Central memory CD8-positive, alpha-beta T cell (primary cell): ENCODE data around the gene FRMD4A.

Experiments
- ATAC-seq: fragments of 150-1000 bp; cut with Tn5 transposase; replicated peaks from 2 replicates; pipeline ENCODE4 v1.10.0; 2022; ENCODE audit warnings: mild to moderate bottlenecking, moderate FRiP score, moderate number of reproducible peaks; ENCODE audit not compliant: poor library complexity, severe bottlenecking; ENCODE audit errors: extremely low read depth
- DNase-seq, 2 donors: peaks; one replicate each; pipeline ENCODE4 v3.0.0; 2021; ENCODE audit warnings: low spot score in 2 of 2
- H3K27ac Mint-ChIP-seq: one replicate; pipeline ENCODE4 v1.8.0; 2022; ENCODE audit warnings: low read depth, mild to moderate bottlenecking, moderate library complexity, mixed read lengths
- H3K27me3 Mint-ChIP-seq: one replicate; pipeline ENCODE4 v1.8.0; 2022; ENCODE audit warnings: mixed read lengths
- H3K36me3 Mint-ChIP-seq: one replicate; pipeline ENCODE4 v1.8.0; 2022; ENCODE audit warnings: mild to moderate bottlenecking, moderate library complexity, mixed read lengths; ENCODE audit not compliant: insufficient read depth
- H3K4me1 Mint-ChIP-seq: one replicate; pipeline ENCODE4 v1.8.0; 2022; ENCODE audit warnings: mixed read lengths
- H3K4me3 Mint-ChIP-seq: one replicate; pipeline ENCODE4 v1.8.0; 2022; ENCODE audit warnings: mild to moderate bottlenecking, moderate library complexity, mixed read lengths
- H3K9me3 Mint-ChIP-seq: one replicate; pipeline ENCODE4 v1.8.0; 2022; ENCODE audit warnings: mixed read lengths

The FRMD4A gene

DNA sequence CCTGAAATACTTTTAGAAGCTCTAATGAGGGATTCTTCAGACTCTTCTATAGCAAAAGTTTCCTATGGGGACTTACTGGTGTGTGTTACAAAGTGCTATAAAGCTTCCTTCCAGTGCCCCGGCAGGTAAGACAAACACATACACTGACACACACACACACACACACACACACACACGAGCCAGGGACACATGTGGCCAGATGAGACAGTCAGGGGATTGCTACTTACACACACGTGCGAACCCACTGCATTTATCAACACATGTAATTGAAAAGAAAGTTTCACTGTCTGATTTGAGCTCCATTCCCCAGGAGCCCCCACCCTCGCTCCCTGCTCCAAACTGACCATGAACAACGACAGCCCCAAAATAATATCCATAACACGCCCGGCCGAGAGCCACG is 624.1 kb downstream of the FRMD4A start:
- Mint-ChIP-seq H3K4me1 (peaks cover 14% of the 10 kb centered on the region), H3K36me3 (no peaks in the 10 kb centered on the region), H3K27me3 (peaks cover 60% of the 10 kb centered on the region), H3K9me3 (no peaks in the 10 kb centered on the region), H3K4me3 (peak overlapping the region; percentile 47), H3K27ac (no peak overlapping the region)
- DNase-seq (no peak), ATAC-seq (no peak)

GRCh38 chr10:13706175-13706574 is 624.5 kb downstream of the FRMD4A start:
- Mint-ChIP-seq H3K27ac (no peak overlapping the region), H3K36me3 (no peaks in the 10 kb centered on the region), H3K4me1 (peaks cover 14% of the 10 kb centered on the region), H3K9me3 (no peaks in the 10 kb centered on the region), H3K4me3 (no peak overlapping the region), H3K27me3 (peaks cover 65% of the 10 kb centered on the region)
- no peak for DNase-seq
- ATAC-seq = no peak

- Mint-ChIP-seq H3K9me3 (no peaks in the 10 kb centered on the region), H3K4me1 (peaks cover 14% of the 10 kb centered on the region), H3K27ac (no peak overlapping the region), H3K4me3 (no peak overlapping the region), H3K27me3 (peaks cover 65% of the 10 kb centered on the region), H3K36me3 (no peaks in the 10 kb centered on the region)
- ATAC-seq (no peak), DNase-seq (no peak)
Observed at GRCh38 chr10:13705526-13706174, 625.1 kb downstream of the FRMD4A start.

DNA sequence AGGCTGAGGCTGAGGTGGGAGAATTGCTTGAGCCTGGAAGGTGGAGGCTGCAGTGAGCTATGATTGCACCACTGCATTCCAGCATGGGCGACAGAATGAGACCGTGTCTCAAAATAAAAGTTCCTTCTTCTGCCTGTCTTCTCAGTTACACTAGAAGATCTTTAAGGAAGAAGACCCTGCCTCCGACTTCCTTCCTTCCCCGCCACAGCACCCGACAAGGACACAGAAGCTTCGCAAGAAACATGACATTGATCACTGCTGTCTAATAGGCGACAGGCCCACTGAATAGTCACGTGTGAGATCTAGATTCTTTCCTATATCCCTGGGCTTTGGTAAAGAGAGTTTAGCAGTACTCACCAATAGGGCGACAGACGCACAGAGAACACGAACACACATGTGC is 625.8 kb downstream of the FRMD4A start:
- Mint-ChIP-seq H3K4me1 (peaks cover 14% of the 10 kb centered on the region), H3K4me3 (no peak overlapping the region), H3K27ac (no peak overlapping the region), H3K9me3 (no peaks in the 10 kb centered on the region), H3K27me3 (peaks cover 63% of the 10 kb centered on the region), H3K36me3 (no peaks in the 10 kb centered on the region)
- ATAC-seq (no peak), DNase-seq (no peak)

GRCh38 chr10:13703997-13704536 is 626.7 kb downstream of the FRMD4A start:
- Mint-ChIP-seq H3K27me3 (peaks cover 57% of the 10 kb centered on the region), H3K27ac (no peak overlapping the region), H3K9me3 (no peaks in the 10 kb centered on the region), H3K4me1 (peaks cover 14% of the 10 kb centered on the region), H3K36me3 (no peaks in the 10 kb centered on the region), H3K4me3 (no peak overlapping the region)
- ATAC-seq (no peak), DNase-seq (no peak)

GRCh38 chr10:13703101-13703818 is 627.5 kb downstream of the FRMD4A start:
- Mint-ChIP-seq H3K4me1 (peaks cover 14% of the 10 kb centered on the region), H3K9me3 (no peaks in the 10 kb centered on the region), H3K27ac (no peak overlapping the region), H3K27me3 (peaks cover 51% of the 10 kb centered on the region), H3K4me3 (no peak overlapping the region), H3K36me3 (no peaks in the 10 kb centered on the region)
- DNase-seq (no peak), ATAC-seq (no peak)

GRCh38 chr10:13701157-13701919 is 629.4 kb downstream of the FRMD4A start:
- peaks cover 2% of the 10 kb centered on the region for H3K36me3 Mint-ChIP-seq
- no peak for ATAC-seq
- DNase-seq = no peak
- peaks cover 41% of the 10 kb centered on the region for H3K27me3 Mint-ChIP-seq
- H3K27ac Mint-ChIP-seq = no peak overlapping the region
- H3K9me3 Mint-ChIP-seq = no peaks in the 10 kb centered on the region
- H3K4me3 Mint-ChIP-seq = no peak overlapping the region
- no peaks in the 10 kb centered on the region for H3K4me1 Mint-ChIP-seq

DNA sequence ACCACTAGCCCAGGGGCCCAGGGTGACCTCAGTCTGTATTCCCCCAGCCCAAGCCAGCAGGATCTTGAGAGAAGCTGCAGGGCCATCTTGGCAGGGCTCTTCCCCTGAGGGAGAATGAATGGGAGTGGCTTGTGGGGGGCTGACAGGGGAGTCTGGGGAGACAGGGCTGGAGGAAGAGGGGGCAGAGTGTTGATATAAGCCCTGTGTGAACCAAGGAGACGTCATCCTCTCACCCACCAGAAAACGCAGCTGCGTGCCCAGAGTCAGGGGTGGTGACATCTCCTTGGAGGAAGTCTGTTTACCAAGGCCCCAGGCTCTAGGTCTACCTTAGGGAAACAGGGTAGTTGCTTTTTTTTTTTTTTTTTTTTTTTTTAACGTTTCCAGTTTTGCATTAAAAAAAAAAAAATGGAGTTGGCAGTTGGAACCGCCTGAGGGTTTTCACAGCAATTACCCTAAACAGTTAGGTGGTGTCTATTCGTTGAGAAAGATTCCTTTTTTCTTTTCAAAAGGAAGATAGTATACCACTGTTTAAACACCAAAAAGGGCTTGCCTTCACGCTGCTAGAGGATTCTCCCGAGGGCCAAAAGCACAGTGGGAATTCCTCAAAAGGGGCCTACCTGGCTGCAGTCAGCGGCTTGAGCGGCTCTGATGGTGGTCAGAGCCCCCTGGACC is 630.1 kb downstream of the FRMD4A start:
- Mint-ChIP-seq H3K36me3 (peaks cover 2% of the 10 kb centered on the region), H3K9me3 (no peaks in the 10 kb centered on the region), H3K4me3 (no peak overlapping the region), H3K27me3 (peaks cover 41% of the 10 kb centered on the region), H3K4me1 (no peaks in the 10 kb centered on the region), H3K27ac (no peak overlapping the region)
- DNase-seq (no peak), ATAC-seq (no peak)

GRCh38 chr10:13699216-13699615 is 631.5 kb downstream of the FRMD4A start:
- no peak for ATAC-seq
- DNase-seq = no peak
- peaks cover 28% of the 10 kb centered on the region for H3K27me3 Mint-ChIP-seq
- no peak overlapping the region for H3K27ac Mint-ChIP-seq
- H3K9me3 Mint-ChIP-seq = no peaks in the 10 kb centered on the region
- no peak overlapping the region for H3K4me3 Mint-ChIP-seq
- no peaks in the 10 kb centered on the region for H3K4me1 Mint-ChIP-seq
- H3K36me3 Mint-ChIP-seq = peaks cover 2% of the 10 kb centered on the region

DNA sequence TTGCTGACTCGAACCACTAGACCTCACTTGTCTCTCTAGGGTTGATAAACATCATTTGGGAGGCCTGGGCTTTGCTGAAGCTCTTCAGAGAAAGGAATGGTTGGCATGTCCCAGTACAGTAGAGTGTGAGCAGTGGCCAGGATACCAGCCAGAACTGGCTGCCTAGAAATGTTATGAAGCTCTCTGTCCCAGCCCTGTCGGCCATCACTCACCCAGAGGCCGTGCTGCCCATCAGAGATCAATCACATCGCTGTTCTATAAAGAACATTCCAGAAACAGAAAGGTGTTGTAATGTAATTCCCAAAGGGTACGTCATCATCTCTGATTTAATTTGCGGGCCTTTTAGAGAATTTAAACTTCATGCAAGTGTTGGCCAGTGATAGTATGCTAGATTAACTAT is 632.5 kb downstream of the FRMD4A start:
- H3K27ac Mint-ChIP-seq = no peak overlapping the region
- no peaks in the 10 kb centered on the region for H3K4me1 Mint-ChIP-seq
- H3K9me3 Mint-ChIP-seq = no peaks in the 10 kb centered on the region
- ATAC-seq (no peak), DNase-seq (no peak)
- peaks cover 2% of the 10 kb centered on the region for H3K36me3 Mint-ChIP-seq
- H3K4me3 Mint-ChIP-seq = no peak overlapping the region
- H3K27me3 Mint-ChIP-seq = peaks cover 24% of the 10 kb centered on the region

DNA sequence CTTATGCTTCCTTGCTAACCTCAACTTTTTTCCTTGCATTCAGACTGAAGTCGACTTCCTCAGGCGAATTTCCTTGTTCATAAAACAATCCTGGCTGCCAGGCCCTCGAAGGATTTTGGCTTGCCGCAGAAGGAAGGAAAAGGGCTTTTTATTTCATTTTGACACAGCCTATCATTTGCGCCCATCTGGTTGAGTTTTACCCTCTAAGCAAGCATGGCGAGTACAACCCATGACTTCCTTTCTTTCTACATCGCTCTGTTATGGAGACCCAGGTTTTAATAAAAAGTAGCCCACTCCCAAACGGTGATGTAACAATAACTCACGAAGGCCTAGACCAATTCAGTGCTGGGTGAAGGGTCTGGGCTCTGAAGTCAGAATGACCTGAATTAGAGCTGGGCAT is 634.7 kb downstream of the FRMD4A start:
- Mint-ChIP-seq H3K27me3 (peaks cover 17% of the 10 kb centered on the region), H3K4me1 (no peaks in the 10 kb centered on the region), H3K4me3 (no peak overlapping the region), H3K36me3 (peaks cover 3% of the 10 kb centered on the region), H3K9me3 (no peaks in the 10 kb centered on the region), H3K27ac (no peak overlapping the region)
- DNase-seq (no peak), ATAC-seq (no peak)

GRCh38 chr10:13695588-13695987 is 635.1 kb downstream of the FRMD4A start:
- Mint-ChIP-seq H3K9me3 (no peaks in the 10 kb centered on the region), H3K4me1 (no peaks in the 10 kb centered on the region), H3K27me3 (peaks cover 17% of the 10 kb centered on the region), H3K27ac (no peak overlapping the region), H3K4me3 (no peak overlapping the region), H3K36me3 (peaks cover 3% of the 10 kb centered on the region)
- ATAC-seq = no peak
- no peak for DNase-seq
